IPS-18a (cell line): ENCODE data around the gene SIGLECL1.

Source experiments
- H3K27ac ChIP-seq: one replicate; pipeline ENCODE4 v1.5.1; 2013; ENCODE audit warnings: low read length
- H3K27me3 ChIP-seq: one replicate; pipeline ENCODE4 v1.6.1; 2013; ENCODE audit warnings: mild to moderate bottlenecking, low read length; ENCODE audit not compliant: control insufficient read depth, insufficient read depth
- H3K36me3 ChIP-seq: one replicate; pipeline ENCODE4 v1.6.1; 2013; ENCODE audit warnings: low read depth, low read length; ENCODE audit not compliant: control insufficient read depth
- H3K4me1 ChIP-seq: one replicate; pipeline ENCODE4 v1.6.1; 2013; ENCODE audit warnings: low read depth, low read length; ENCODE audit not compliant: control insufficient read depth
- H3K4me3 ChIP-seq: one replicate; pipeline ENCODE4 v1.5.1; 2013; ENCODE audit warnings: low read length
- H3K9ac ChIP-seq: one replicate; pipeline ENCODE4 v1.6.1; 2013; ENCODE audit warnings: mild to moderate bottlenecking, low read length, moderate library complexity
- H3K9me3 ChIP-seq: one replicate; pipeline ENCODE4 v1.6.1; 2013; ENCODE audit warnings: low read depth, low read length; ENCODE audit not compliant: control insufficient read depth

SIGLECL1 gene

DNA sequence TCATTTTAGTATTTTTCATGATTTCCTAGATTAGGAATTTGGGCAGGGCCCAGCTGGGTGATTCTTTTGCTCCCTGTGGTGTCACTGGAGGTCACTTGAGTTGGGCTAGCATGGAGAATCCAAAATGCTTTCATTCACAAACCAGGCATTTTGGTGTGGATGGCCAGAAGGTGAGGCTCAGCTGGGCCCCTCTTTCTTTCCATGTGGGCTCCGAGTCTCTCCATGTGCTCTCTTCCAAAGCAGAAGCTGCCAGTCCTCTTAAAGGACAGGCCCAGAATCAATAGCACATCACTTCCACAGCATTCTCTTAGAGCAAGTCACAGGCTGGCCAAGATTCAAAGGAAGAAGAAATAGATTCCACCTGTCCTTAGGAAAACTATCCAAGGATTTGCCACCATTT lies 38.8 kb downstream of the SIGLECL1 start:
- no peak overlapping the region for H3K9ac ChIP-seq
- H3K27me3 ChIP-seq = no peaks in the 10 kb centered on the region
- H3K27ac ChIP-seq = no peak overlapping the region
- no peaks in the 10 kb centered on the region for H3K36me3 ChIP-seq
- no peaks in the 10 kb centered on the region for H3K9me3 ChIP-seq
- peaks cover 23% of the 10 kb centered on the region for H3K4me1 ChIP-seq
- no peak overlapping the region for H3K4me3 ChIP-seq

- Histone ChIP-seq H3K4me1 (peaks cover 39% of the 10 kb centered on the region), H3K9ac (no peak overlapping the region), H3K27me3 (no peaks in the 10 kb centered on the region), H3K4me3 (peak overlapping the region; percentile 4), H3K27ac (no peak overlapping the region), H3K36me3 (no peaks in the 10 kb centered on the region), H3K9me3 (no peaks in the 10 kb centered on the region)
These were observed 42.1 kb downstream of the SIGLECL1 start for GRCh38 chr19:51292971-51293370.

DNA sequence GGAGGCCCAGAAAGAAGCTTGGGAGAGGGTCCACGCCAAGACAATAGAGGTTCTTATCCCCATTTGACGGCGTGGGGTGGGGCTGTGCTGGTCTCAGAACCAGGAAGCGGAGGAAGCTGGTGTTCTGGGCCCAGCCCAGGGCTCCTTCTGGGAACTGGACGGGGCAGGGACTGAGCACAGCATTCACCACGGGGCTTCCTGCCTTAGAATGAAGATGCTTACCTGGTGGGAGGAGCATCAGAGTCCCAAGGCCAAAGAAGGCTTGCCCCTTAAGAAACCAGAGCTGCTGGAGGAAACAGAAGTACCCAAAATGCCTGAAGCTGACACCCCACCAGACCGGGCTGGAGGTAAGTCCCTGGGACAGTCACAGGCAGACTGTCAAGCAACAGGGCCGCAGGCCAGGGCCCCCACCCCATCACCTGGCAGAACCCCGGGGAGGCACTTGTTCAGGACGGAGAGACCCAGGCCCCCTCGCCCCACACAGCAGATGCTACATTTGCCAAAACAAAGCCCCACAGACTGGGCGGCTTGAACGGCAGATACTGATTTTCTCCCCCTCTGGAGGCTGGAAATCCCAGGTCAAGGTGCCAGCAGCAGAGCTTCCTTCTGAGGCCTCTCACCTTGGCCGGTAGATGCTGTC lies 42.8 kb downstream of the SIGLECL1 start:
- Histone ChIP-seq H3K9ac (no peak overlapping the region), H3K27me3 (no peaks in the 10 kb centered on the region), H3K36me3 (no peaks in the 10 kb centered on the region), H3K4me1 (peaks cover 39% of the 10 kb centered on the region), H3K9me3 (no peaks in the 10 kb centered on the region), H3K4me3 (peak overlapping the region; percentile 4), H3K27ac (no peak overlapping the region)

DNA sequence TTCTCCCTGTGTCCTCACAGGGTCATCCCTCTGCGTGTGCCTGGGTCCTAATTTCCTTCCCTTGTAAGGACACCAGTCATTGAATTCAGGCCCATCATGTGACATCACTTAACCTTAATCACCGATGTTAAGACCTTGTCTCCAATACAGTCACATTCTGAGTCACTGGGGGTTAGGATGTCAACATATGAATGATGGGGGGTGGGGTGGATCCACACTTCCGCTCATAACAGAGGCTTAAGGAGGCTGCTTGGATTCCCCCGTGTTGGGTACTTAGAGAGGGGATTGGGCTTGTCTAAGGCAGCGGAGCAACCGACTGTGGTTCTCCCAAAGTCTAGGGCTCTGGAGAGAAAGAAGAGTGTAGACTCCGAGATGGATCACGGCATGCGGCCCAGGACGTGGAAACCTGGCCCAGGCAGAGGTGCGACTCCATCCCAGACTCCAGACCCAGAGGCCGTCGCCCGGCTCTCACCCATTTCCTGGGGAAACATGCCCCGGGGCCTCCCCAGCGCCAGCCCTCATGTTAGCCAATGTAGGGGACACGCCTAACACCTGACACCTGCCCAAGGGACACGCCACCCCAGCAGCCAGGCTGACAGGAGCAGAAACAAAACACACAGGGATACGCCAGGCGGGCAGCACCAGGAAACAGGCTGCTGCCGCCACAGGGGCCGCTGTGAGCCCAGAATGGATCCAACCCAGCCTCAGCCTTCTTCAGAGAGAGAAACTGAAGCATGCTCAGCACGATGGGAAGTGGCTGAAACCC lies 43.5 kb downstream of the SIGLECL1 start:
- peaks cover 39% of the 10 kb centered on the region for H3K4me1 ChIP-seq

DNA sequence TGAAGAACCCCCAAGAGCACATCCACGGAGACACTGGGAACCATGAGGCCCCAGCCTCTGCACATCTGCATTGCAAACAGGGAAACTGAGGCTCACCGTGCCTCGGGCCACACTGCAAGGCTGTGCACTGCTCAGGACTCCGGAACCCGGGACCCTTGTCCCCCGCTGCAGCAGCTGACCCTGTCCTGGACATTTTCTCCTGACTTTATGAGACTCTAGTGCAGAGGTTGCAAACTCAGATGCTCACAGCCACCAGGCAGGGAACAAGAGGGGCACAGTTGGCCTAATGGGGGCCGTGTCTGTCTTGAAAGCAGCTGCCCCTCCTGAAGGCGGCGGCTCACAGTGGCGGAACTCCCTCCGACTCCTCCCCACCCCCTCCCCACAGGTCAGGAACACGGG lies 44.1 kb downstream of the SIGLECL1 start:
- no peak overlapping the region for H3K9ac ChIP-seq
- H3K36me3 ChIP-seq = no peaks in the 10 kb centered on the region
- H3K27ac ChIP-seq = no peak overlapping the region
- H3K4me1 ChIP-seq = peaks cover 39% of the 10 kb centered on the region
- no peaks in the 10 kb centered on the region for H3K9me3 ChIP-seq
- H3K27me3 ChIP-seq = no peaks in the 10 kb centered on the region
- H3K4me3 ChIP-seq = no peak overlapping the region

More for the DNA sequence above, 43.5 kb downstream of the SIGLECL1 start:
- no peak overlapping the region for H3K27ac ChIP-seq
- no peaks in the 10 kb centered on the region for H3K36me3 ChIP-seq
- H3K9me3 ChIP-seq = no peaks in the 10 kb centered on the region
- no peak overlapping the region for H3K9ac ChIP-seq
- H3K27me3 ChIP-seq = no peaks in the 10 kb centered on the region
- no peak overlapping the region for H3K4me3 ChIP-seq

DNA sequence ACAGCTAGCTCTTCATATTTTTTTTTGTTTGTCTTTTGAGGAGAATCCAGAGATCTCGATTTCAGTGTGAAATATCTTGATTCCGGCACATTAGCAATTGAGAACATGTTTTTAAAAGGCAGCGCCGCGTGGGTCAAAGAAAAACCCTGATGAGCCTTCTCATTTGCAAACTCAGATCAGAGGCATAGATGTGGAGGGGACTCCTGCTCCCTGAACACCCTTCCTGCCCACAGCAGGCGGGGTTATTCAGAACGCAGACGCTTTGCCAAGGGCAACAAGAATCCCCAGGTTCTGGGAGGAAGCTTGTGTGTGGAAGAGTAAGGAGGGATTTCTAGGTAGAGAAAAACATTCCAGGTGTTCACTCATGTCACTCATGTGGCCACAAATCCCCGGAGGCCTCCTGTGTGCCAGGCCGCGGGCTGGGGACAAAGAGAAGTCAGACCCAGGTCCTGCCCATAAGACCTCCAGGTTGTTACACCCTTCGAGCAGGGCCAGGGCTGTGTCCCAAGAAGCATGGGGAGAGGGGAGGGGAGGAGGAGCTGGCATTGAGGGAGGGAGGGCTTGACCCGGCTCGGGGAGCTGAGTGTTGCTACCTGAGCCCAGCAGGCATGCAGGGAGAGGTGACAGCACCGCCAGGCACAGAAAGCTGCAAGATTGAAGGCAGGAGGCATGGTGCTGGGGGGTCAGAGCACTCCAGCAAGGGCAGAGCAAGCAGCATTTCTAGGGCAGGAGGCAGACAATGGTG lies 44.7 kb downstream of the SIGLECL1 start:
- H3K9ac ChIP-seq = no peak overlapping the region
- H3K27ac ChIP-seq = no peak overlapping the region
- H3K36me3 ChIP-seq = no peaks in the 10 kb centered on the region
- no peaks in the 10 kb centered on the region for H3K27me3 ChIP-seq
- no peak overlapping the region for H3K4me3 ChIP-seq
- H3K9me3 ChIP-seq = no peaks in the 10 kb centered on the region
- H3K4me1 ChIP-seq = peaks cover 39% of the 10 kb centered on the region

GRCh38 chr19:51296336-51297093 lies 45.6 kb downstream of the SIGLECL1 start:
- Histone ChIP-seq H3K4me1 (peaks cover 39% of the 10 kb centered on the region), H3K36me3 (no peaks in the 10 kb centered on the region), H3K4me3 (no peak overlapping the region), H3K9me3 (no peaks in the 10 kb centered on the region), H3K9ac (no peak overlapping the region), H3K27ac (no peak overlapping the region), H3K27me3 (no peaks in the 10 kb centered on the region)

DNA sequence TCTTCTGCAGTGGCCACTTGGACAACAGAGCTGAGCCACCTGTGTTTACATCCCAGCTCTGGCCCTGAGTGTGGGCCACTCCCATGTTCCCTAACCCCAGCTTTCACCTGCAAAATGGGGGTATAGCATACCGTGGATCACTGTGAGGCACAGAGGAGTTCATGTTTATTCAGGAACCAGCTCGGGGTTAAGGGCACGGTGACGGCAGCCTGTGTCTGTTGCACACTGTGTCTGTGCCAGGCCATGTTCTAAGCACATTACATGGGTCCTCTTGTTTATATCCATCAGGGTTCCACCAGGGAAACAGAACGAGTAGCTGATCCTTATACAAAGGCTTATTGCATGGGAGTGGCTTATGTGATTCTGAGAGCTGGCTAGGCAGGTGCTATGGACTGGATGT lies 46.5 kb downstream of the SIGLECL1 start:
- Histone ChIP-seq H3K4me1 (peaks cover 36% of the 10 kb centered on the region), H3K9ac (no peak overlapping the region), H3K4me3 (no peak overlapping the region), H3K27ac (no peak overlapping the region), H3K27me3 (no peaks in the 10 kb centered on the region), H3K9me3 (no peaks in the 10 kb centered on the region), H3K36me3 (no peaks in the 10 kb centered on the region)

DNA sequence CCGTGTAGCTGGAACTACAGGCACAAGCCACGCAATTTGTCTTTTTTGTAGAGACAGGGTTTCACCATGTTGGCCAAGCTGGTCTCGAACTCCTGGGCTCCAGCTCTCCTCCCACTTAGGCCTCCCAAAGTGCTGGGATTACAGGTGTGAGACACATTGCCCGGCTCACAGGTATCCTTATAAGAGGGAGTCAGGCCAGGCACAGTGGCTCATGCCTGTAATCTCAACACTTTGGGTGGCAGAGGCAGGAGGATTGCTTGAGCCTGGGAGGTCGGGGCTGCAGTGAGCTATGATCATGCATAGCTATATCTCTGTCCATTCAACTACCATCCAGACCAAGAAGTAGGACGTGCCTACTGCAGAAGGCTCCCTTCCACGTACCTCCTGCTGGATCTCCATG lies 50.4 kb downstream of the SIGLECL1 start:
- H3K27me3 ChIP-seq = no peaks in the 10 kb centered on the region
- no peak overlapping the region for H3K9ac ChIP-seq
- H3K27ac ChIP-seq = no peak overlapping the region
- no peaks in the 10 kb centered on the region for H3K9me3 ChIP-seq
- no peak overlapping the region for H3K4me3 ChIP-seq
- H3K36me3 ChIP-seq = no peaks in the 10 kb centered on the region
- no peaks in the 10 kb centered on the region for H3K4me1 ChIP-seq

- no peaks in the 10 kb centered on the region for H3K27me3 ChIP-seq
- H3K9ac ChIP-seq = no peak overlapping the region
- no peak overlapping the region for H3K4me3 ChIP-seq
- H3K36me3 ChIP-seq = no peaks in the 10 kb centered on the region
- peaks cover 9% of the 10 kb centered on the region for H3K9me3 ChIP-seq
- H3K27ac ChIP-seq = no peak overlapping the region
- H3K4me1 ChIP-seq = peaks cover 4% of the 10 kb centered on the region
These were observed 54.6 kb downstream of the SIGLECL1 start for GRCh38 chr19:51305479-51305878.
